KMS-11 (cell line): ENCODE results near the gene PFKL.
"Not testable (repeated sequence)": the region's sequence is repeated elsewhere in the genome, so short reads cannot be mapped to it uniquely, and the experiment has no call there.

Experiments used
- H2AFZ ChIP-seq: fragments of 200-600 bp; sonication (generic); 2 replicates; pipeline ENCODE4 v1.6.1; 2016; ENCODE audit warnings: antibody characterized with exemption, mixed run types, low read depth
- H3K27ac ChIP-seq: fragments of 200-600 bp; sonication (generic); 2 replicates; pipeline ENCODE4 v1.6.1; 2016; ENCODE audit warnings: mild to moderate bottlenecking, mixed run types
- H3K27me3 ChIP-seq: fragments of 200-600 bp; sonication (generic); 2 replicates; pipeline ENCODE4 v1.6.1; 2017; ENCODE audit warnings: mild to moderate bottlenecking, low read depth, mixed run types, moderate library complexity; ENCODE audit not compliant: insufficient read depth
- H3K36me3 ChIP-seq: fragments of 200-600 bp; sonication (generic); 2 replicates; pipeline ENCODE4 v1.6.1; 2017; ENCODE audit warnings: mild to moderate bottlenecking, mixed run types; ENCODE audit not compliant: insufficient read depth
- H3K4me1 ChIP-seq: fragments of 200-600 bp; sonication (generic); 2 replicates; pipeline ENCODE4 v1.6.1; 2016; ENCODE audit warnings: mild to moderate bottlenecking, low read depth, mixed run types; ENCODE audit not compliant: poor library complexity, severe bottlenecking
- H3K4me2 ChIP-seq: fragments of 200-600 bp; sonication (generic); 2 replicates; pipeline ENCODE4 v1.7.0; 2016; ENCODE audit warnings: mild to moderate bottlenecking, mixed run types
- H3K4me3 ChIP-seq: fragments of 200-600 bp; sonication (generic); IDR thresholded peaks from 2 replicates; pipeline ENCODE4 v1.6.1; 2017; ENCODE audit warnings: low read depth, low read length, mixed read lengths; ENCODE audit not compliant: insufficient read depth
- H3K79me2 ChIP-seq: fragments of 200-600 bp; sonication (generic); 2 replicates; pipeline ENCODE4 v1.6.1; 2016; ENCODE audit warnings: low read depth, mixed run types; ENCODE audit not compliant: insufficient read depth
- H3K9ac ChIP-seq: fragments of 200-600 bp; sonication (generic); 2 replicates; pipeline ENCODE4 v1.6.1; 2016; ENCODE audit warnings: mild to moderate bottlenecking, mixed run types
- H4K20me1 ChIP-seq: fragments of 200-600 bp; sonication (generic); 2 replicates; pipeline ENCODE4 v1.6.1; 2016; ENCODE audit warnings: mild to moderate bottlenecking, mixed run types; ENCODE audit not compliant: insufficient read depth
- TF ChIP-seq, protein P1 (sequence below): fragments of 200-600 bp; sonication (generic); conservative IDR thresholded peaks from 2 replicates; pipeline ENCODE4 v1.6.1; 2017; ENCODE audit warnings: low read depth, mild to moderate bottlenecking, antibody characterized with exemption, low read length, moderate library complexity, mixed read lengths

PFKL gene

DNA sequence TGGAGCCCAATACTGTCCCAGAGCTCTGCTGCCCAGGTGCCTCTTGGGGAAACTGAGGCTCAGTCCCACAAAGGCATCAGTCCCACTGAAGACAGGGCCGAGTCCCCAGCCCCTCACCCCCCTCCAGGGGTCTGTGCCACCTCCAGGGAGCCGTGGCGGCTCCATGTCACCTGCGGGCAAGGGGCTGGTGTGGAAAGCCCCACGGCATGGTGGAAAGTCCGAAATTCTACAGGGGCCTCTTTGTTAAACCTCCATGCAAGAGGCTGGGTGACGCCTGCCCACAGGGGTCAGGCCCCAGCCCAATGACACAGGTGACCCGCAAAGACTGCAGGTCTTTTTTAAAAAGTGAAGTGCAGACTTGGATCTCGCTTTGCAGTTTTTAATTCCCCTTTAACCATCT lies 17.5 kb upstream of the PFKL start:
- Histone ChIP-seq H3K27me3 (peaks cover 37% of the 10 kb centered on the region), H4K20me1 (no peaks in the 10 kb centered on the region), H2AFZ (no peak overlapping the region), H3K79me2 (no peaks in the 10 kb centered on the region), H3K4me3 (no peak overlapping the region), H3K36me3 (no peaks in the 10 kb centered on the region), H3K4me1 (no peaks in the 10 kb centered on the region), H3K9ac (no peak overlapping the region), H3K4me2 (no peak overlapping the region), H3K27ac (no peak overlapping the region)
- TF ChIP-seq, protein P1, sequence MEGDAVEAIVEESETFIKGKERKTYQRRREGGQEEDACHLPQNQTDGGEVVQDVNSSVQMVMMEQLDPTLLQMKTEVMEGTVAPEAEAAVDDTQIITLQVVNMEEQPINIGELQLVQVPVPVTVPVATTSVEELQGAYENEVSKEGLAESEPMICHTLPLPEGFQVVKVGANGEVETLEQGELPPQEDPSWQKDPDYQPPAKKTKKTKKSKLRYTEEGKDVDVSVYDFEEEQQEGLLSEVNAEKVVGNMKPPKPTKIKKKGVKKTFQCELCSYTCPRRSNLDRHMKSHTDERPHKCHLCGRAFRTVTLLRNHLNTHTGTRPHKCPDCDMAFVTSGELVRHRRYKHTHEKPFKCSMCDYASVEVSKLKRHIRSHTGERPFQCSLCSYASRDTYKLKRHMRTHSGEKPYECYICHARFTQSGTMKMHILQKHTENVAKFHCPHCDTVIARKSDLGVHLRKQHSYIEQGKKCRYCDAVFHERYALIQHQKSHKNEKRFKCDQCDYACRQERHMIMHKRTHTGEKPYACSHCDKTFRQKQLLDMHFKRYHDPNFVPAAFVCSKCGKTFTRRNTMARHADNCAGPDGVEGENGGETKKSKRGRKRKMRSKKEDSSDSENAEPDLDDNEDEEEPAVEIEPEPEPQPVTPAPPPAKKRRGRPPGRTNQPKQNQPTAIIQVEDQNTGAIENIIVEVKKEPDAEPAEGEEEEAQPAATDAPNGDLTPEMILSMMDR: no peak

DNA sequence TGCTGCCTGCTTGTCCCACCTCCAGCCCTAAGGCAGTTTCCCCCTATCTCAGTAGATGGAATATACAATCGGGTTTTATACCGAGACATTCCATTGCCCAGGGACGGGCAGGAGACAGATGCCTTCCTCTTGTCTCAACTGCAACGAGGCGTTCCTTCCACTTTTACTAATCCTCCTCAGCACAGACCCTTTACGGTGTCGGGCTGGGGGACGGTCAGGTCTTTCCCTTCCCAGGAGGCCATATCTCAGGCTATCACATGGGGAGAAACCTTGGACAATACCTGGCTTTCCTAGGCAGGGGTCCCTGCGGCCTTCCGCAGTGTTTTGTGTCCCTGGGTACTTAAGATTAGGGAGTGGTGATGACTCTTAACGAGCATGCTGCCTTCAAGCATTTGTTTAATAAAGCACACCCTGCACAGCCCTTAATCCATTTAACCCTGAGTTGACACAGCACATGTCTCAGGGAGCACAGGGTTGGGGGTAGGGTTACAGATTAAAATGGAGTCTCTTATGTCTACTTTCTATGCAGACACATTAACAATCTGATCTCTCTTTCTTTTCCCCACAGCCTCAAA lies 16.6 kb upstream of the PFKL start:
- H3K4me1 ChIP-seq, H3K27ac ChIP-seq, H3K4me3 ChIP-seq, H2AFZ ChIP-seq, H3K79me2 ChIP-seq, H3K4me2 ChIP-seq, H3K9ac ChIP-seq, H4K20me1 ChIP-seq, H3K36me3 ChIP-seq: not testable (repeated sequence)
- H3K27me3 ChIP-seq: peaks cover 47% of the 10 kb centered on the region

DNA sequence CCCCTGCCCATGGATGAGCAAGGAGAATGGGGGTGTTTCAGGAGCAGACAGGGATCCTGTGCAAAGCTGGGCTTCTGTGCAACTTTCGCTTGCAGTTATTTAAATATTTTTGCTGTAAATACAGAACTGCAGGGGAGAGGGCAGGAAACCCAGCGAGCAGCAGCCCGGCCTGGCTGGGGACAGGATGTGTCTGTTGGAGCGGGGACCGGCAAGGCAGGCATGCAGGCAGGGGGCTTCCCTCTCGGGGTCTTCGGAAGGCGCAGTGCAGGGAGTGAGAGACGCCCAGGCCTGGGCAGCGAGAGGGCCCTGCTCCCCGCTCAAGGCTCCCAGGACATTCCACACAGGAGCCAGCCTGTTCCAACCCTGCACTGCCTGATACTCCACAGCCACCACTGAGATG lies 15.9 kb upstream of the PFKL start:
- Histone ChIP-seq H3K36me3 (no peaks in the 10 kb centered on the region), H4K20me1 (no peaks in the 10 kb centered on the region), H3K4me1 (no peaks in the 10 kb centered on the region), H3K27me3 (peaks cover 53% of the 10 kb centered on the region), H3K4me3 (no peak overlapping the region), H3K27ac (no peak overlapping the region), H2AFZ (no peak overlapping the region), H3K4me2 (no peak overlapping the region), H3K9ac (no peak overlapping the region), H3K79me2 (no peaks in the 10 kb centered on the region)
- TF ChIP-seq, protein P1: no peak

DNA sequence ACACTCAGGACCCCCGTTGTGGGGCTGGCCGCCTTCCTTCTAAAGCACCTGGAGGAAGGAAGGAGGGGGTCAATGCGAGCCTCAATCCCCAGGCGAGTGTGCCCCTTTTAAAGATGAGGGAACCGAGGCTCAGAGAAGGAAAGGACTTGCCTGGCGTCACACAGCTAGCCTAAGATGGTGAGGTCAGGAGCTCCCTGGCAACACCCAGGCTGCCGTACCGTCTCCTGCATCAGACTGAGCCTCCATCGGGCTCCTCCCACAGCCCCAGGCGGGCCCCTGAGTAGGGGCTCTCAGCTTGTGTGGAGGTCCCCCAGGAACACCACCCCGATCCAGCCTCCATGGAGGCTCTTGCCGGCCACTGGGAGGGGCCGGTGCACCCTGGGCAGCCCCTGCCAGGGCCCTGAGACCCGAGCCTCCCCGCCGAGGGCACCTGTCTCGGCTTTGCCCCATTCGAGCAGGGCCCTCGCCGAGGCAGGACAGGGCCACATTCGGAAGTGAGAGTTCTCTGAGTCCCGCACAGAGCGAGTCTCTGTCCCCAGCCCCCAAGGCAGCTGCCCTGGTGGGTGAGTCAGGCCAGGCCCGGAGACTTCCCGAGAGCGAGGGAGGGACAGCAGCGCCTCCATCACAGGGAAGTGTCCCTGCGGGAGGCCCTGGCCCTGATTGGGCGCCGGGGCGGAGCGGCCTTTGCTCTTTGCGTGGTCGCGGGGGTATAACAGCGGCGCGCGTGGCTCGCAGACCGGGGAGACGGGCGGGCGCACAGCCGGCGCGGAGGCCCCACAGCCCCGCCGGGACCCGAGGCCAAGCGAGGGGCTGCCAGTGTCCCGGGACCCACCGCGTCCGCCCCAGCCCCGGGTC lies 14.5 kb upstream of the PFKL start, which contains the start of gene AIRE:
AIRE (plus strand) TSS at position 739 of the 855 bp plus-strand sequence. CDS start 131 bp downstream, outside the sequence.
- H2AFZ ChIP-seq: no peak within 1 kb of the TSS
- no peaks in the 10 kb centered on the region for H3K79me2 ChIP-seq
- H3K4me2 ChIP-seq: no peak within 1 kb of the TSS
- no peaks in the 10 kb centered on the region for H4K20me1 ChIP-seq
- no peak within 1 kb of the TSS for H3K4me3 ChIP-seq
- no peaks in the 10 kb centered on the region for H3K4me1 ChIP-seq
- H3K27me3 ChIP-seq: peaks cover 67% of the 10 kb centered on the region
- no peaks in the 10 kb centered on the region for H3K36me3 ChIP-seq
- no peak within 1 kb of the TSS for H3K27ac ChIP-seq
- TF ChIP-seq, protein P1: no peak
- H3K9ac ChIP-seq: no peak within 1 kb of the TSS
